GM12865 (cell line): ENCODE measurements around the gene AGFG1.

Experiments used
- DNase-seq: peaks from one replicate; pipeline ENCODE4 v3.0.0; 2010; ENCODE audit warnings: low read depth
- H3K4me3 ChIP-seq: 2 replicates; pipeline ENCODE4 v1.5.1; 2011; ENCODE audit warnings: mild to moderate bottlenecking, low read depth, low read length, control low read depth
- TF ChIP-seq, protein P1 (sequence below): IDR thresholded peaks from 2 replicates; pipeline ENCODE4 v1.5.1; 2011; ENCODE audit warnings: low read length, control low read depth, low read depth, inconsistent platforms; ENCODE audit not compliant: insufficient read depth; ENCODE audit errors: missing control alignments

Gene AGFG1

DNA sequence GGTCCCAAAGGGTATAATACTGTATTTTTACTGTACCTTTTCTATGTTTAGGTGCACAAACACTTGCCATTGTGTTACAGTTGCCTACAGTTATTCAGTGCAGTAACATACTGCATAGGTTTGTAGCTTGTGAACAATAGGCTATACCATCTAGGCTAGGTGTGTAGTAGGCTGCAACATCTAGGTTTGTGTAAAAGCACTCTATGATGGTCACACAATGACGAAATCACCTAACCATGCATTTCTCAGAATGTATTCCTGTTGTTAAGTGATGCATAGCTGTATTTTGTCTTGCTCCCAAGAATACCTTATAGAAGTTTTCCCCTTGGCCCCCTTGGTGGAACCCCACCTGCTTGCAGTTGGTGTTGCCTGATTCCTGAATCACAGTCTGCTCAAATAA is 29.3 kb upstream of the AGFG1 start:
- no peak overlapping the region for H3K4me3 ChIP-seq
- TF ChIP-seq, protein P1, sequence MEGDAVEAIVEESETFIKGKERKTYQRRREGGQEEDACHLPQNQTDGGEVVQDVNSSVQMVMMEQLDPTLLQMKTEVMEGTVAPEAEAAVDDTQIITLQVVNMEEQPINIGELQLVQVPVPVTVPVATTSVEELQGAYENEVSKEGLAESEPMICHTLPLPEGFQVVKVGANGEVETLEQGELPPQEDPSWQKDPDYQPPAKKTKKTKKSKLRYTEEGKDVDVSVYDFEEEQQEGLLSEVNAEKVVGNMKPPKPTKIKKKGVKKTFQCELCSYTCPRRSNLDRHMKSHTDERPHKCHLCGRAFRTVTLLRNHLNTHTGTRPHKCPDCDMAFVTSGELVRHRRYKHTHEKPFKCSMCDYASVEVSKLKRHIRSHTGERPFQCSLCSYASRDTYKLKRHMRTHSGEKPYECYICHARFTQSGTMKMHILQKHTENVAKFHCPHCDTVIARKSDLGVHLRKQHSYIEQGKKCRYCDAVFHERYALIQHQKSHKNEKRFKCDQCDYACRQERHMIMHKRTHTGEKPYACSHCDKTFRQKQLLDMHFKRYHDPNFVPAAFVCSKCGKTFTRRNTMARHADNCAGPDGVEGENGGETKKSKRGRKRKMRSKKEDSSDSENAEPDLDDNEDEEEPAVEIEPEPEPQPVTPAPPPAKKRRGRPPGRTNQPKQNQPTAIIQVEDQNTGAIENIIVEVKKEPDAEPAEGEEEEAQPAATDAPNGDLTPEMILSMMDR = no peak
- DNase-seq = no peak

DNA sequence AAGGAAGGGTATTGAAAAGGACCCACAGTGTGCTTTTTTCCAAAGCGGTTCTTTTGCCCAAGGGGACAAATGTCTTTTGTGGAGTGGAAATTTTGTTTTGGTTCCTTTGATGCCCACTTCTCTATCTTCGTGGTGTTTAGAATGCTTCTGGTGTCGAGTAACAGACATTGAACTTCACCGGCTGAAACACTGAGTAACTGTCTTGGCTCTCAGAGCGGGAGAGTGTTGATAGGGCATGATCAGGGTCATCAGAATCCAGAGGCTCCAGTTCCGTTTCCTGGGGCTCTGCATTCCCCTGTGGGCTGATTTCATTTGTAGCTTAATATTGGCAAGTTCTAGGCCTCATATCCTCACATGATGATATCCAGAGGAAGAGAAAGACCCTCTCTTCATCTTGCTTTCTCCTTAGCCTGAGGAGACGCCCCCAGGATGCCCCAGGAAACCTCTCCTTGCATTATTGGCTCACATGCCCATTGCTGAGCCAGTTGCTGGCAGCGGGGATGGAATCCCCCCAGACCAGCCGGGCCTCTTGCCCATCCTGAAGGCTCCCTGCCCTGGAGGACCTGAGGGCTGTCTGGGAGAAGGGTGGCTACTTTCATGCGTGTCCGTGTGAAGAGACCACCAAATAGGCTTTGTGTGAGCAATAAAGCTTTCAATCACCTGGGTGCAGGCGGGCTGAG is 27.9 kb upstream of the AGFG1 start:
- TF ChIP-seq, protein P1 = no peak
- DNase-seq = no peak
- no peak overlapping the region for H3K4me3 ChIP-seq

DNA sequence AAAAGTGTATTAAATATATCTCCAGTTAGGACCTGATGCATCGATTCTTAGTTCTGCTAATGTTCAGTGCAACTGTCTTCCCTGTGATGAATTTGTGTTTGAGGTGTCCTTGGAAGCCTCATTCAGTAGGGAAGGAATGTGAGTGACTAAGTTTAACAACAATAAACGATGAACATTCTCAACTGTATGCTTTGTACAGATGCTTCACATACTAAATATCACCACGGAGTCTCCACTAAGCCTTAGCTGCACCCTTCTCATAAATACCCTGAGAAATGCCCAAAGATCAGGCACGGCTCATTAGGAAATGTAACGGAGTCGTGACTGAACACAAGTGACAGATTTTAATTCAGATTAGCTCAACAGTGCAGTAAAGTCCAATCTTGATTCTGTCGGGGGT is 24.4 kb upstream of the AGFG1 start:
- TF ChIP-seq, protein P1 = no peak
- no peak overlapping the region for H3K4me3 ChIP-seq
- no peak for DNase-seq

DNA sequence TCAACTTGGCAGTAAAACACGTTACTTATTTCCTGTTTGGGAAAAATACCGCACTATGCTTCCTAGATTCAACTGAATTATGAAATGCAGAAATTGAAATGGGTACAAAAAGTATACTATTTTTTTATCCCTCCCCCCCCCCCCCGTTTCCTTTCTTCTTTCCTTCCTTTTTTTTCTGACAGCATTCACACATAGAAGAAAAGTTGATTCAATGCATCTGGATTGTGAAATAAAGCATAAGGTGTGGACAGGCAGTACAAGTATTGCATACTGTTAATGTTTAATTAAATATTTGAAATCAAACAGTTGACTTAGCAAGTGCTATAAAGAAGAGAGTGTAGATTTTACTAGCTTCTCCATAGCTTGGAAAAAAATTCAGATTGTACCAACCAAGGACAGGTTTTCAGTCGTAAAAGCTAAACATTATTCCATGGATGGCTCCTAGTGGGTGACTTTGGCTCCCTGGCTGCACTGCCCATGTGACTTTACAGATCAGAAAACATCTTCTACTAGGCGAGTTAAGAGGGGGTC is 21.6 kb upstream of the AGFG1 start:
- DNase-seq = no peak
- H3K4me3 ChIP-seq = no peak overlapping the region

DNA sequence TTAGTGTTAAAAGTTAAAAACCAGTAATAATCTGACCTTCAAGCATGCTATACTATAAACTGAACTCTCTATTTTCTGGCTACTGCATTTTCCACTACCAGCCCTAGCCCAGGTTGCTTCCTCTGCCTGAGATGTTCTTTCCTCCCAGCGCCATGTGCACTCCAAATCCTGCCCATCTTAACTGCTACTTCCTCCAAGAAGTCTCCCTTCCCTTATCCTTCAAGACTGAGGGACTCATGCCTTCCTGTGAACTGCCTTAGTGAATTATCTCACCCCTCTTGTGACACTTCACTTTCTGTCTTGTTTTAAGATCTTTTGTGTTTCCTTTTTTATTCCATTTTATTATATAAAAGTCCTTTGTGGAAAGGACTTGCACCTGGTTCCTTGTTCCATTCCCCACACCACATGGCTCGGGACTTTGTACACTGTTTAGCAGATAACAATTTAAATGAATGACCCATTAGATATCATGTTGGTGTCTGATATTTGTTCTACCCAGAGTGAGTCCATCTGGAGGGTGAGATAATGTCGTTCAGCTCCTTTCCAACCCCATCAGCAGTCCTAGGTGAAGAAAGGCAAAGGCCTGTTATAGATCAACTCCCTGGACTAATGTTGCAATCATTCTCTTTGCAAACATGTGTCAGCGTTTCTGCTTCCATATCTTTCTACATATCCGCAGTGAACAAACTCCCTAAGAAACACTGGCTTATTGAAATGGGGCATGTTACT is 20.9 kb upstream of the AGFG1 start:
- no peak overlapping the region for H3K4me3 ChIP-seq
- DNase-seq = no peak
- TF ChIP-seq, protein P1 = no peak

More for the DNA sequence above, 21.6 kb upstream of the AGFG1 start:
- TF ChIP-seq, protein P1 = no peak

DNA sequence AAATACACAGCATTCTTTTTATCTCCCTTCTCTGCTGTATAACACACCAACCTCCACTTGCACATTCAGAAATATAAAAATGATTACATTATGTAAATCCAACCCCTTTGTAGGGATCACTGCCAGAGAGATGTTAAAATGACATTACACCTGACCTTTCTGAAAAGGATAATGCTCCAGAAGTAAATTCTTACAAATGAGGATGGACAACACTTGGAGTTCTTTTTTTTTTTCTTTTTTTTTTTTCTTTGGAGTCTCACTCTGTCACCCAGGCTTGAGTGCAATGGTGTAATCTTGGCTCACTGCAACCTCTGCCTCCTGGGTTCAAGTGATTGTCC is 20.3 kb upstream of the AGFG1 start:
- no peak overlapping the region for H3K4me3 ChIP-seq
- TF ChIP-seq, protein P1 = no peak
- no peak for DNase-seq
